Choroid plexus epithelial cell (primary cell): Measurements from ENCODE around the gene EXD3.

Experiments used
- DNase-seq: peaks from one replicate; pipeline ENCODE4 v3.0.0-alpha.2; 2010; ENCODE audit warnings: low read depth
- H3K4me3 ChIP-seq: 2 replicates; pipeline ENCODE4 v1.5.1; 2011; ENCODE audit warnings: low read depth, mild to moderate bottlenecking, control low read depth, low read length, moderate library complexity
- CTCF ChIP-seq: conservative IDR thresholded peaks from 2 replicates; pipeline ENCODE4 v1.5.1; 2011; ENCODE audit warnings: low read depth, mild to moderate bottlenecking, control low read depth, inconsistent platforms, low read length, moderate library complexity

The EXD3 gene

GRCh38 chr9:137396227-137396626 lies 26.7 kb downstream of the EXD3 start:
- TF ChIP-seq CTCF, result no peak
- DNase-seq, result peak; percentile 97
- H3K4me3 ChIP-seq, result no peak overlapping the region

GRCh38 chr9:137395666-137396010 lies 27.3 kb downstream of the EXD3 start:
- H3K4me3 ChIP-seq, result no peak overlapping the region
- no peak for DNase-seq
- no peak for TF ChIP-seq CTCF

- no peak for TF ChIP-seq CTCF
- H3K4me3 ChIP-seq, result no peak overlapping the region
- DNase-seq, result no peak
These were observed 27.9 kb downstream of the EXD3 start for GRCh38 chr9:137394866-137395665.

GRCh38 chr9:137393176-137394150 lies 29.5 kb downstream of the EXD3 start:
- no peak for TF ChIP-seq CTCF
- no peak overlapping the region for H3K4me3 ChIP-seq
- no peak for DNase-seq

GRCh38 chr9:137392232-137393007 lies 30.5 kb downstream of the EXD3 start:
- TF ChIP-seq CTCF, result no peak
- no peak overlapping the region for H3K4me3 ChIP-seq
- no peak for DNase-seq

DNA sequence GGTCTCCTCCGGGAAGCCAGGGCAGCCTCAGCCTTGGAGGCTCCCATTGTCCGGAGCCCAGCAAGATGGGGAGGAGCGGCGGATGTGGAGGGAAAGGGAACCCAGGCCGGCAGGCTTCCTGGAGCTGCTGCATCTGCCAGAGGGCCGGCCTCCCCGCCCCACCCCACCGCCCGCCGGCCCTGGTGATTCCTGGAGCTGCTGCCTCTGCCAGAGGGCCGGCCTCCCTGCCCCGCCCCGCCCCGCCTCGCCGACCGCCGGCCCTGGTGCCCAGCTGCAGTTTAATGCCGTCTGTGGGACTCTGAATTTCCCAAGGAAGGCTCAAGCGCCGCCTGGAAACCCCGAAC lies 31.6 kb downstream of the EXD3 start:
- H3K4me3 ChIP-seq, result no peak overlapping the region
- no peak for TF ChIP-seq CTCF
- no peak for DNase-seq
